Stimulated activated CD8-positive, alpha-beta memory T cell treated with anti-CD3 and anti-CD28 coated beads, Interleukin-4, amount 100 ng/mL, for 48 hours (primary cell): ENCODE measurements around the gene DCAF12.

ENCODE experiments used
- DNase-seq: peaks from one replicate; pipeline ENCODE4 v3.0.0-alpha.2; 2020

Gene DCAF12

GRCh38 chr9:34124926-34125325 lies 1.6 kb downstream of the DCAF12 start:
- DNase-seq, result no peak

DNA sequence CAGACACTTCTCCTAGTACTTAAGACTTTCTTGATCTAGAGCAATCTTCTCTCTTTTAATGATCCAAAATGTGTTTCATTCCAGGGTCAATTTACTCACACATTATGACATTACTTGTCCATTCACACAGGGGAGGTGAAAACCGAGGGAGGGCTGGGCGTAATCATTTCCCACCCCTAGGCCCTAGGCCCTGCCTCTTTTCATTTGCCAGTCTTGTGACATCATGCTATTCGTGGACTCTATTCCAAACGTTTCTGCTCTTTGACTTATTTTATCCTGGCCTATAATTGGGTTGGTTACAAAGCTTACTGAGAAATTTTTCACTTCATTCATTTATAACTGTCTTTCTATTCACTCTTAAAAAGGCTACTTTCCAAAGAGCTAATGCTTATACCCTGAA lies 2.4 kb downstream of the DCAF12 start:
- DNase-seq, result peak; percentile 32

GRCh38 chr9:34123682-34124081 lies 2.8 kb downstream of the DCAF12 start:
- DNase-seq, result peak; percentile 36

GRCh38 chr9:34121996-34122395 lies 4.5 kb downstream of the DCAF12 start:
- no peak for DNase-seq

DNA sequence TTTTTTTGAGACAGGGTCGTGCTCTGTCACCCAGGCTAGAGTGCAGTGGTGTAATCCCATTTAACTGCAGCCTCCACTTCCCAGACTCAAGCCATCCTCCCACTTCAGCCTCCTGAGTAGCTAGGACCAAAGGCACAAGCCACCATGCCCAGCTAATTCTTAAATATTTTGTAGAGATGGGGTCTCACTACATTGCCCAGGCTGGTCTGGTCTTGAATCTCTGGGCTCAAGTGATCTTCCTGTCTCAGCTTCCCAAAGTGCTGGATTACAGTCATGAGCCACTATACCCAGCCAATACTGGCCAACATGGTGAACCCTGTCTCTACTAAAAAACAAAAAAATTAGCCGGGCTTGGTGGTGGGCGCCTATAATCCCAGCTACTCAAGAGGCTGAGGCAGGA lies 6.8 kb downstream of the DCAF12 start:
- no peak for DNase-seq

DNA sequence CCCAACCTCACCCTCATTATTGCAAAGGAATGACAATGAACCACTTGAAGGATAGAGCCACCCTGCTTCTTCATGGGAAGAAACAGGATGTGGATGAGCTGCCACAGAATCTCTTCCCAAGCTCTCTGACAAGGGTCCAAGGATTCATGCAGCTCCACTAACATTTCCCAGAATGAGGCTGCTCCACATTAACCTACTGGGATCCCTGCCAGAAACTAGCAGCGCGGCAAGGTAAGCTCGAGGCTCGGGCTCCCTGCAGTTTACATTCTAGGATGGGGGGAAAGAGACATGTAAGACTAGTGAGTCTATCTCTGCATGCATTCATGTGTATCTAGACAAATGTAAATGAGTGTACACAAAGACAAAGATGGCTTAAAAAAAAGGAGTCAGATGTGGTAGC lies 12.1 kb downstream of the DCAF12 start:
- DNase-seq, result no peak

GRCh38 chr9:34106110-34106509 lies 20.4 kb downstream of the DCAF12 start:
- DNase-seq, result no peak

- no peak for DNase-seq
Observed at GRCh38 chr9:34102796-34103195, 23.7 kb downstream of the DCAF12 start.

DNA sequence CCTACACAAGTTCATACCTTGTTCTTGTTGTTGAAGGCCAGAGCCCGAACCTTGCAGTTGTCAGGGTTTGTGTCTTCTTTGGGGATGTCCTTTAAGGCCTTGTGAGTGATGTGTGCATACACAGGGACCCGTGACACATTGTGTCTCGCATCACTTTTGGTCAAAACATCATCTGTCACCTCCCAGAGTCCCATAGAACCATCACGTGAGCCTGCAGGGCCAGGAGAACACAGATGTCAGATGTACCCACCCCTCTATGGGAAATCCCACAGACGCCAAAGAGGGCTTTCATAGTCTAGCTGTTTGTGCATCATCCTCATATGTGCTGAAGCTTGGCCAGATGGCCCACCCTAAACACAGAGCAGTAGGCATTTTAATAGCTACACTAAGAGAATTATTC lies 28.2 kb downstream of the DCAF12 start:
- no peak for DNase-seq

- DNase-seq, result no peak
Observed at GRCh38 chr9:34097865-34098264, 28.6 kb downstream of the DCAF12 start.

DNA sequence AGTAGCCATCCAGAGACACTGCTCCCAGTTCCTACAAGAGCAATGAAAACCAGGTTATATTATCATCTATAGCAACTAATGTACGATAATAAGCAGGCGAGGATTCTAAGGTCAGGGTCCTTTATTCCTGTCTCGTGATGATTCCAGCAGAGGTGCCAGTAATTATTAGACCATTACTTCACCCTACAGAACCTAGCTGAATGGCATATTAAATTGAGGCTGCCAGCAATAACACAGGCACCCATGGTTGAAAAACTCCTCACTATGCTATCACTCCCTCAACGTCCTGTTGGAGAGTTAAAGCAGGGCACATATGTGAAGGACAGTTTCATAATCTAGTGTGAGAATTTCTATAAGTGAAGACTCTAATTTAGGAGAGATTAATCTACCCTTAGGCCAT lies 29.7 kb downstream of the DCAF12 start:
- DNase-seq, result no peak

DNA sequence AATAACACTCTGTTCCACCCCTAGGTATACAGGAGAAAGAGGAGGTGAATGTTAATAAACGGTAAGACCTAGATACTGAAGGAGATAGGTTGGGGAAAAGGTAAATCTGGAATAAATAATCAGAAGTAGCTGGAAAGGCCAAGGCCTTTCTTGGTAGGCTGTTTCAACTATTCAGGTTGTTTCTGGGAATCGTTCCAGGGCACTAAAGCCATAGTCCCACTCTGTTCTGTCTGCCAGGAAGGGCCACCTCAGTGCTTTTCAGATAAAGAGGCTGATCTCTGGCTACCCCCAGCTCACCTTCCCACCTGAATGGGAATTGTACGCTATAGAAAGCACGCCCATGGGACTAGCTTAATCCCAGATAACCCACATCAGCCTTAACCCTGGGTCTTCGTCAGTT lies 32.9 kb downstream of the DCAF12 start:
- DNase-seq, result no peak

DNA sequence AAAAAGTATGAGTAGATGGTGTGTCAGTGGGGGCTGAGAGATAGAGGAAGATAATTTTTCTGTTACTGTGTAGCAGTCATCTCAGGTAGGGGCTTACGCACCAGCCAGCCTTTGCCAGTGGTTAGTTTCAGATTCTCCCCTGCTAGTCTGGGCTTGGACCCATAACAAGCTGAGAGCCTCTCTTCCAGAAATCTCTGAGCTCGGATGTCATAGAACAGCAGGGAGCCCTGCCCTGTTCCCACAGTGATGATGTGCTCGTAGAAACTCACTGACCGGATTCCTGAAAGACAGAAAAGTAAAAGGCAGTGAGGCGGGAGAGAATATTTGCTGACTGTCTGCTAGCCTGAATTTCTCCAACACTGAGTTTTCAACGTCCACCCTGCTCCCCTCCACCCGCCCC lies 37.2 kb downstream of the DCAF12 start:
- DNase-seq, result no peak

- DNase-seq, result no peak
Observed at GRCh38 chr9:34087370-34087769, 39.1 kb downstream of the DCAF12 start.

GRCh38 chr9:34086864-34087263 lies 39.6 kb downstream of the DCAF12 start:
- no peak for DNase-seq

DNA sequence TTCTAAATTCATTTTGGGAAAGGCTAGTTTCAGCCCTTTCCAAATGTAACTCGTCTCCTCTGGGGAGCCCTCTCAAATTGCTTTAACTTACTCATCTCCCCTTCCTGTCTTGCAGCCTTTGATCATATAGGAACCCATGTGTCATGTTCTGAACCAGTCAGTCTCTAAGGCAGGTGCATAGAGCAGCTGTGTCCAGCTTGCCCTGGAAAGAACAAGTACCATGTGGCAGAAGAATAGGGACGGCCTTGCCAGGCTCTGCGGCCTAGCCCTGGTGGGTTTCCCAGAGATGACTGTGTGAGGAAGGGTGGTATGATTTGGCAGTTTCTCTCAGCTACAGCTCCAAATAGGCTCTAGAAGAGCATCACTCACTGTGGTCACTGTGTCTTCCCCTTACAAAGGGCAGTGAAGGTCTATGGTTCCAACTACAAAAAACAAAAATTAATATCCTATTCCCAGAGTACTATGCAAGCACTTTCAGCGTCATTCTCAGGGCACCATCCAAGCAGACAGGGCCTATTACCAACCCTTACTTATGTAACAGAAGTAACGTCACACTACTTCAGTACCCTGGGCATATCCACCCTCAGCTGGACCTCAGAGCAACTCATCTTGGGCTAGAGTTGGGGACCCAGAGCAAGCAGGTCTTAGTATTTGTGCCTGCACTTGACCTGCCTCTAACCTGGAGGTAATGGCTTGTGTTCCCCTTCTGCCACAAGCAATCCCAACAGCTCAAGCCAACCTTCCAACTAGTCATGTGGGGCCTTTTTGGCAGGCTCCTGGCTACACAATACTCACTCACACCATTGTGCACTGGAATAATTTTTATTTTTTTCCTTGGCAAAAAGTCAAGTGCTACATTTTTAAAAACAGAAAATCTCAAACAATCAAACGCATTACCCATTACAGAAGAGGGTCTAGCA lies 40.7 kb downstream of the DCAF12 start:
- no peak for DNase-seq

- no peak for DNase-seq
Observed at GRCh38 chr9:34084562-34084961, 41.9 kb downstream of the DCAF12 start.

DNA sequence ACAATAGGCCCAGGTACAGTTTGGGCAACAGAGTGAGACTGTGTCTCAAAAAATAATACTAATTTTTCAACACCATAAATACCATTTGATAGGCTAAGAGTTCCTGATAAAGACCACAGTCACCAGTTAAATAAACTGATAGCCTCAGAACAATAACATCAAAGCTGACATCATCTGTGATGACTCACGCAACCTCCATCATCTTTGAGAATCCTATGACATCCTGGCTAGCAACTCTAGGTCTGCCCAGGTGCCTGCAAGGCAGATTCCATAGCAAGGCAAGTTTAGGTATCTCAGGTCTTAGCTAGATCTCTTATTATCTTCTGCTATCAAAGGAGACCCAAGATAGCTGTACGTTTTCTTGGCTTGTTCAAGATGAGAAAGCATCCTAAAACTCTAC lies 47.3 kb downstream of the DCAF12 start:
- no peak for DNase-seq

DNA sequence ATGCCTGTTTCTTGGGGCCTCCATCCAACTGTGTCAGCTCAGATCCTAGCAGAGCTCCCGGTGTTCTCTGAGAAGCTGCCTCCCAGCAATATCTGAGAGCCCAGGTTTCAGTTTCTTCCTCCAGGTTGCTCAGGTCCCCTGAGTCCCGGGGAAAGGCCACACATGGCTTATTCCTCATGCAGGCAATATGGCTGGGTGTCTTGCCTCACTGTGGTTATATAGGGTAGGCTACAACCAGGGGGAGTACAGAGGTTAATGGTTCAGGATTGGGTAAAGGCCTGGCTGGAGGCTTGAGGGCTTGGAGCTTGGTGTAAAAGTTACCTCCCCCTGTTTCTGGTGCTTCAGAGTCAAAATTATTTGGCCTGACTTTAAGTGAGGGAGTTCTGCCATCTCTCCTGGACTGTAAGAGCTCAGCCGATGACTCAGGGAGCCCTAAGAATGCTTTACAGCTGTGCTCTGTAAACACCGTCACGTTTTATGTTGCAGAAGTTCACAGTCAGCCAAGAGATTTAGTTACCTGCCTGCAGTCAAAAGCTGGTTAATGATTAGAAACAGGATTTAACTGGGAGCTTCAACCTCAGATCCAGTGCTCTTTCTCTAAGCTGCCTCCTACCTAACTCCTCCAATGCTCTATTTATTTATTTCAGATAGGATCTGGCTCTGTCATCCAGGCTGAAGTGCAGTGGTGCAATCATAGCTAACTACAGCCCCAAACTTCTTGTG lies 53.5 kb downstream of the DCAF12 start:
- no peak for DNase-seq

DNA sequence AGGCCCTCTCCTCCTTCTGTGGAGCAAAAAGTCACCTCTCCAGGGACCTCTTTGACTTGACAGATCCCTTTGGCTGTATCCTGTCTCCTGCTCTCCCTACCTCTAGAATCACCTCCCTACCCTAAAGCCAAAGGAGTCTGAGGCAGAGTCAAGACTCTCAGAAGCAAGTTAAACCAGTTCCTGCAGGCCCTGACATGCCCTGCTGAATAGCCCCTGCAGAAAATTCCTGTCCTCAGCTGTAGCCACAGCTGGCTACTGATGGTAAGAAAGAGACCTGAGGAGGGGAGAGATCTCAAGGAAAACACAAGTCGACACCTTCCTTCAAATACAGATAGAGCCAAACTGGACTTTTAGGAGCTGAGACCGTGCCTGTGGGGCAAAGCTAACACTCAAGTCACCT lies 54.1 kb downstream of the DCAF12 start:
- no peak for DNase-seq

GRCh38 chr9:34070606-34071324 lies 55.7 kb downstream of the DCAF12 start:
- DNase-seq, result no peak

DNA sequence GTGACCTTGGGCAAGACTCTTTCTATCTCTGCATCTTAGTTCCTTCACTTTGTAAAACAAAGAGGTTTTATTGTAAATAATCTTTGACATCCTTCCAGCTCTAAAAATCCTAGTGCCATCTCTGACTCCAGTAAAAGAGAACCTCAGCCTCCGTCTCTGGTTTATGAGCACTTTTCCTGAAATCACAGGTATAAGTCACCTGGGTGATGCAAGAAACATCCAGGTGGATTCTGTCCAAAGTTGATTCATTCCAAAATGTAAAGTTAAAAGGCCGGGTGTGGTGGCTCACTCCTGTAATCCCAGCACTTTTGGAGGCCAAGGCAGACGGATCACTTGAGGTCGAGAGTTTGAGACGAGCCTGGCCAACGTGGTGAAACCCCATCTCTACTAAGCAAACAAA lies 56.7 kb downstream of the DCAF12 start:
- DNase-seq, result no peak

DNA sequence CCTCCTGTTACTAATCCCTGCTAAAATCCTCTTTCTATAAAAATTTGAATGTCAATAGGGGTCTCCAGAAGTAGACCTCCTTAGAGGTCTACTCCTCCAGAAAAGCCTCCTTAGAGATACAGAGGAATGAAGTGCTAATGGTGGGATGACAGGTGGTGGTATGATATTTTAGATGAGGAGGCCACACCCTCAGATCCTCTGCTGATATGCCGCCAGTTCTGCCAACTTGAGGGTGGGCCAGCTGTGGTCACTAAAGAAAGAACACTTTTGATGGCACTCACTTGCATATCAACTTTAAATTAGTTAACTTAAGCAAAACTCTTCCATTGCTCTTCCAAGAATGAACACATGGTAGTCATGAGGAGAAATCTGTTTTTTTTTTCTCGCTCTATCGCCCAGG lies 61.0 kb downstream of the DCAF12 start:
- no peak for DNase-seq

DNA sequence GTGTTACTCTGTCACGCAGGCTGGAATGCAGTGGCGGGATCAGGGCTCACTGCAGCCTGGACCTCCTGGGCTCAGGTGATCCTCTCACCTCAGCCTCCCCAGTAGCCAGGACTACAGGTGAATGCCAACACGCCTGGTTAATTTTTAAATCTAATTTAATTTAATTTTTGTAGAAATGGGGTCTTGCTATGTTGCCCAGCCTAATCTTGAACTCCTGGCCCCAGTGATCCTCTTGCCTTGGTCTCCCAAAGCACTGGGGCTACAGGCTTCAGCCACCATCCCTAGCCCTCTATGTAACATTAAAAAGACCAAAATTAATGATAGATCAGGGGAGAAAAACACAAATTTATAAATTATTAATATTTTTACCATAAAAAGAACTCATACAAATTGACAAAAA lies 66.5 kb downstream of the DCAF12 start:
- DNase-seq, result no peak
